ENCODE results near the gene CLTA. TPM values are rescaled to one million over a fixed set of nuclear protein-coding genes. Genes with fewer than 3 reads are reported as not detected.

Gene CLTA
- total RNA-seq, 1 donor from 2014 or later, result 164 TPM

DNA sequence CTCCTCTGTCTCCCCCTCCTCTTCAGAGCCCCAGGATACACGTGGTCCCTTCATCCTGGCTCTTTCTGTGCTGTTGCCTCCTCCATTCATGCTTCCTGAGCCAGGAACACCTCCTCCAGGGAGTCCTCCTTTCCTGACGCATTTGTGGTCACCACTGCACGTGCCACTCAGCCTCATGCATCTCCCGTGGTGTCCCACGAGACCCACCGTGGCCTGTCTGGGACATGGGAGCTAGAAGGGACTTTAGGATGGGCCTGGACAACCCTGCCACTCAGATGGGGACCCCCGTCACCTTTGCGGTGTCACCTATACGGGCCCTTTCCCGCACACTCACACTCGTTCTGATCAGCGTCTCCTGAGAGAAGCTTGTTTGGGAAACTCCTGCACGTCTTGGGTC lies 47.5 kb upstream of the CLTA start:
- Mint-ChIP-seq H3K4me3 (ENCODE audit: unreplicated experiment) (no peak overlapping the region), H3K36me3 (ENCODE audit: unreplicated experiment) (peaks cover 21% of the 10 kb centered on the region), H3K9me3 (ENCODE audit: unreplicated experiment) (peaks cover 7% of the 10 kb centered on the region), H3K27ac (ENCODE audit: unreplicated experiment) (peak overlapping the region; percentile 43), H3K4me1 (ENCODE audit: low read depth, unreplicated experiment) (peaks cover 36% of the 10 kb centered on the region), H3K27me3 (ENCODE audit: unreplicated experiment) (peaks cover 2% of the 10 kb centered on the region)
- no peak for DNase-seq
- no peak for TF ChIP-seq CTCF (IDR thresholded peaks at IDR 0.05; ENCODE audit: partially characterized antibody, unreplicated experiment)

- no peak for TF ChIP-seq CTCF (IDR thresholded peaks at IDR 0.05; ENCODE audit: partially characterized antibody, unreplicated experiment)
- no peak overlapping the region for H3K27ac Mint-ChIP-seq (ENCODE audit: unreplicated experiment)
- H3K27me3 Mint-ChIP-seq (ENCODE audit: unreplicated experiment), result no peaks in the 10 kb centered on the region
- peaks cover 25% of the 10 kb centered on the region for H3K4me1 Mint-ChIP-seq (ENCODE audit: low read depth, unreplicated experiment)
- H3K36me3 Mint-ChIP-seq (ENCODE audit: unreplicated experiment), result peaks cover 21% of the 10 kb centered on the region
- no peak overlapping the region for H3K4me3 Mint-ChIP-seq (ENCODE audit: unreplicated experiment)
- DNase-seq, result no peak
- H3K9me3 Mint-ChIP-seq (ENCODE audit: unreplicated experiment), result peaks cover 3% of the 10 kb centered on the region
These were observed 46.1 kb upstream of the CLTA start for GRCh38 chr9:36144309-36145232.

DNA sequence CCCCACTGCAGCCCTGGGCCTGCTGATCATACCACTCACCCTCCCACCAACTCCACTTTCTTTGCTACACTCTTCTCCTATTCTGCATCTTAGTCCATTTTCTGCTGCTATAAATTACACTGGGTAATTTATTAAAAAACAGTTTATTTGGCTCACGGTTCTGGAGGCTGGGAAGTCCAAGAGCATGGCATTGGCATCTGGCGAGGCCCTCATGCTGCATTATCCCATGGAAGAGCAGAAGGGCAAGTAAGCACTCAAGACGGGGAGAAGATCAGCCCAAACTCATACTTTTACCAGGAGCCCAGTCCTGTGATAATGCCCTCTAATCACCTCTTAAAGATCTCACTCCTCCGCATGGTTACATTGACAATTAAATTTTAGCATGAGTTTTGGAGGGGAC lies 44.8 kb upstream of the CLTA start:
- no peak for DNase-seq
- peaks cover 21% of the 10 kb centered on the region for H3K36me3 Mint-ChIP-seq (ENCODE audit: unreplicated experiment)
- H3K4me1 Mint-ChIP-seq (ENCODE audit: low read depth, unreplicated experiment), result peaks cover 15% of the 10 kb centered on the region
- H3K27me3 Mint-ChIP-seq (ENCODE audit: unreplicated experiment), result no peaks in the 10 kb centered on the region
- no peak overlapping the region for H3K27ac Mint-ChIP-seq (ENCODE audit: unreplicated experiment)
- peaks cover 3% of the 10 kb centered on the region for H3K9me3 Mint-ChIP-seq (ENCODE audit: unreplicated experiment)
- TF ChIP-seq CTCF (IDR thresholded peaks at IDR 0.05; ENCODE audit: partially characterized antibody, unreplicated experiment), result no peak
- H3K4me3 Mint-ChIP-seq (ENCODE audit: unreplicated experiment), result no peak overlapping the region

GRCh38 chr9:36146651-36147050 lies 44.1 kb upstream of the CLTA start:
- Mint-ChIP-seq H3K4me3 (ENCODE audit: unreplicated experiment) (no peak overlapping the region), H3K27ac (ENCODE audit: unreplicated experiment) (no peak overlapping the region), H3K36me3 (ENCODE audit: unreplicated experiment) (peaks cover 21% of the 10 kb centered on the region), H3K9me3 (ENCODE audit: unreplicated experiment) (peaks cover 3% of the 10 kb centered on the region), H3K4me1 (ENCODE audit: low read depth, unreplicated experiment) (peaks cover 10% of the 10 kb centered on the region), H3K27me3 (ENCODE audit: unreplicated experiment) (no peaks in the 10 kb centered on the region)
- no peak for DNase-seq
- no peak for TF ChIP-seq CTCF (IDR thresholded peaks at IDR 0.05; ENCODE audit: partially characterized antibody, unreplicated experiment)
